Measurements from ENCODE around the gene ABHD5. TPM values are rescaled to one million over a fixed set of nuclear protein-coding genes. Genes with fewer than 3 reads are reported as not detected.

The ABHD5 gene
- total and polyA plus RNA-seq, 10 of the 15 experiments (the other 5 are each of a cell fraction or from before 2014, with no cell fraction given) = 5.5 to 24.4 (median 9.5) TPM

GRCh38 chr3:43753741-43754715 lies 63.3 kb downstream of the ABHD5 start (continued):
- TF ChIP-seq ZNF217 (IDR thresholded peaks at IDR 0.05) = no peak

GRCh38 chr3:43755516-43756200 lies 64.9 kb downstream of the ABHD5 start:
- in situ Hi-C loops (cut with MboI) (no loop called here), intact Hi-C loops (cut with micrococcal nuclease; ENCODE audit: unreplicated experiment) (no loop called here)
- ChIA-PET RAD21 (ENCODE audit: unreplicated experiment) (no interaction called here), CTCF (interaction anchor here (2.0 kb wide), 1 partner anchor 13 kb away, joined by 5 read pairs; no protein-coding TSS in a partner anchor), SMC1A (ENCODE audit: uncharacterized antibody, unreplicated experiment) (no interaction called here), POLR2A (no interaction called here)
- no peaks in the 10 kb centered on the region for H4K20me1 ChIP-seq (ENCODE audit: control insufficient read depth, insufficient read depth)
- H3K9me3 ChIP-seq (replicated peaks; ENCODE audit: control insufficient read depth, insufficient read depth, low read length) = no peaks in the 10 kb centered on the region
- no peak overlapping the region for H3K4me3 ChIP-seq
- H3K4me1 ChIP-seq (ENCODE audit: control insufficient read depth, insufficient read depth, low read length) = no peaks in the 10 kb centered on the region
- BruUV-seq (replicated peaks) = no TSS peak
- no peak overlapping the region for H3K4me2 ChIP-seq (ENCODE audit: control insufficient read depth, insufficient read depth)
- DNase-seq (ENCODE audit: low read depth, low spot score) = no peak
- WGBS (ENCODE audit: insufficient coverage, insufficient replicate concordance, low lambda C conversion rate, missing lambda C conversion rate) = 3% methylated on average over 8 of the region's 8 CpGs
- no peaks in the 10 kb centered on the region for H3K36me3 ChIP-seq (ENCODE audit: control insufficient read depth in 2 of 2, insufficient read depth in 2 of 2, low read length in 1 of 2)
- no peaks in the 10 kb centered on the region for H3K79me2 ChIP-seq (ENCODE audit: control insufficient read depth, insufficient read depth, low read length)
- no peaks in the 10 kb centered on the region for H3K27me3 ChIP-seq (replicated peaks in 1 of 2; ENCODE audit: control insufficient read depth in 2 of 2, insufficient read depth in 2 of 2, low read length in 1 of 2)
- no peak for ATAC-seq
- FAIRE-seq = no peak
- H2AFZ ChIP-seq (ENCODE audit: control insufficient read depth, low read depth, low read length) = no peak overlapping the region
- no peak overlapping the region for H3K27ac ChIP-seq (ENCODE audit: control insufficient read depth, insufficient read depth)
- H3K9ac ChIP-seq (ENCODE audit: control insufficient read depth, insufficient read depth, low read length) = no peak overlapping the region
- no peak for TF ChIP-seq EP300 (IDR thresholded peaks at IDR 0.05; ENCODE audit: borderline replicate concordance in 1 of 2, control insufficient read depth in 1 of 2, low read depth in 2 of 2, low read length in 2 of 2)
- TF ChIP-seq PAX5 (IDR thresholded peaks at IDR 0.05; ENCODE audit: borderline replicate concordance, low read depth, low read length) = no peak
- no peak for TF ChIP-seq MYB (IDR thresholded peaks at IDR 0.05; ENCODE audit: borderline replicate concordance, low read depth, low read length)
- no peak for TF ChIP-seq NKRF (conservative IDR thresholded peaks at IDR 0.05)
- TF ChIP-seq MLLT1 (IDR thresholded peaks at IDR 0.05) = no peak
- no peak for TF ChIP-seq CREM (IDR thresholded peaks at IDR 0.05; ENCODE audit: low read depth)
- no peak for TF ChIP-seq GATAD2B (conservative IDR thresholded peaks at IDR 0.05; ENCODE audit: low read depth)
- no peak for TF ChIP-seq HSF1 (IDR thresholded peaks at IDR 0.05; ENCODE audit: low read depth, low read length)

Data from GM12878 (cell line).